Ureter (tissue), 1 donor: ENCODE measurements around the gene BEND3. TPM values are rescaled to one million over a fixed set of nuclear protein-coding genes. Genes with fewer than 3 reads are reported as not detected.
"Not testable (repeated sequence)": the region's sequence is repeated elsewhere in the genome, so short reads cannot be mapped to it uniquely, and the experiment has no call there.

Experiments
- DNase-seq: peaks from one replicate; pipeline ENCODE4 v3.0.0-alpha.2; 2020; ENCODE audit warnings: low spot score
- total RNA-seq: library from RNA; stranded (reverse); gene quantifications from one replicate; pipeline ENCODE4 v1.2.4, GENCODE V29; 2023
- donor health status: DM: yes; HTN: yes; CAD: no.

The BEND3 gene
- total RNA-seq, 1 donor from 2014 or later: 7.0 TPM

- DNase-seq: no peak
These were observed 82.2 kb downstream of the BEND3 start for GRCh38 chr6:107033126-107033525.

DNA sequence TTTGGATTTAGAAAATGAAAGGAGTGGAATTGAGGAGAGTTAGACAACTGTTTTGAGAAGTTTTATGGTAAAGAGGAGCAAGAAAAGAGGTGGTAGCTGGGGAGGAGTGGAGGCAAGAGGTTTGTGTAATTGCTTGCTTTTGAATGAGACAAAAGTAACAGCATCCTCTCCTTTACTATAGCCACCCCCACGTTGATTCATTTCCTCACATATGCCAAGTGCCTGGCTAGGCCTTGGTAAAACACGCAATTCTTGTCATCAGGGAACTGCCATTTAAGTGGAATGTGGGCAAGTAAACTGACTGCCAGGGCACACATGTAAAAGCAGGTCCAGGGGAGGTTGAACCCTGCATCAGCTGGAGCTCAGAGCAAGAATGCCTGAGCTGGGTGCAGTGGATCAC is 83.3 kb downstream of the BEND3 start:
- DNase-seq: no peak

DNA sequence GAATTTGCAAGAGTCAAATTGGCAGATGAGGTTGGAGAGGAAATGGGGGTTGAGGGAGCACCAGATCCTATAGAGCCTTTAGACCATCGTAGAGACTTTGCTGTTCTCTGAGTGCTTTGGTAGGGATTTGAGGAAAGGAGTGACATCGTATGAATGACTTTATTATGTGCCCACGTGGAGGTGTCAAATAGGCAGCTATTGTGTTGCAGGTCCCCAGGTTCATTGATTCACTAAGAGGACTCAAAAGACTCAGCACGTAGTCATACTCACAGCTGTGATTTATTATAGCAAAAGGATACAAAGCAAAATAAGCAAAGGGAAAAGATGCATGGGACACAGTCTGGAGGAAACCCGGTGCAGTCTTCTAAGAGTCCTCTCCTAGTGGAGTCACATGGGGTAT is 85.2 kb downstream of the BEND3 start:
- no peak for DNase-seq

DNA sequence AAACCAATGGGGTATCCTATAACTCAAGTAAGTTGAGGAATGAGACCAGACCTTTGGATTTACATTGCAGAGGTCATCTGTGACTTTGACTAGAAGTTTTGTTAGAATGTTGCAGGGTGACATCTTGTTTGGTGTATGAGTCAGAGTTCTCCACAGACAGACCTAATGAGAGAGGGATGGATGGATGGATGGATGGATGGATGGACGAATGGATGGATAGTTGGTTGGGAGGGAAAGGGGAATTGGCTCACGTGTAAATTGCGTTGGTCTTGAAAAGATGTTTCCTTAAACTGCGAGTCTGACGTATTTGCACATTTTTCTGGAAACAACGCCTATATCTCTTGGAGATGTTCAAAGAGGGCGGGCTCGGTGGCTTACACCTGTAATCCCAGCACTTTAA is 88.3 kb downstream of the BEND3 start:
- no peak for DNase-seq

DNA sequence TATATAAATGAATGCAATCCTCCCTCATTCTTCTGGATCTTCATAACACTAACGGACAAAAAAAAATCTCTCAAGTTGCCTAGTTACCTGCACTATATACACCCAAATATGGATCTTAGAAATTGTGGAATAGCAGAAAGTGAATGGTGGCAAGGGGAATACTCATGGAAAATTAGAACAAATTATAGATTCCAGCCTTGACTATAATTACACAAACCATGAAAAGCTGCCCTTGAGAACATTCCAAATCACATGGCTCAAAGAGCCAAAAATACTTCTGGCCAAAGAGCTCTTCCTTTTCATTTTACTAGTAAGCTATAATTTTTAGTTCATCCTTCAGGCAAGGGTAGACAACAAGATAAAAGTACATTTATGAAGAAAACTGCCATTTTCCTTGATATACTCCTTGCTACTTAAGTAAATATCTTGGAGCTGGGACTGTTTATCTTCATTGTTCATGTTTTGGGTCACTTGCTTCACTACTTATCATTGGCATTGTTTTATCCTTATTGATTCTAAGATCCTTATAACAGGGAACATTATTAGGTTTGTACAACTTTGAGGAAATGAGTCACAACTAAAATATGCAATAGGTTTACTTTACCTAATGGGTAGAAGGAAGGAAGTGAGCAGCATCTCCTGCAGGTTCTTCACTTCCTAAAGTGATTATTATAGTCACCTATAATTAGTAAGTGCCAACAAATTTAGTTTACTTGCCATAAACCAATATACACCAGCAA is 93.7 kb downstream of the BEND3 start:
- DNase-seq: no peak

- DNase-seq: no peak
These were observed 95.1 kb downstream of the BEND3 start for GRCh38 chr6:107020239-107020638.

DNA sequence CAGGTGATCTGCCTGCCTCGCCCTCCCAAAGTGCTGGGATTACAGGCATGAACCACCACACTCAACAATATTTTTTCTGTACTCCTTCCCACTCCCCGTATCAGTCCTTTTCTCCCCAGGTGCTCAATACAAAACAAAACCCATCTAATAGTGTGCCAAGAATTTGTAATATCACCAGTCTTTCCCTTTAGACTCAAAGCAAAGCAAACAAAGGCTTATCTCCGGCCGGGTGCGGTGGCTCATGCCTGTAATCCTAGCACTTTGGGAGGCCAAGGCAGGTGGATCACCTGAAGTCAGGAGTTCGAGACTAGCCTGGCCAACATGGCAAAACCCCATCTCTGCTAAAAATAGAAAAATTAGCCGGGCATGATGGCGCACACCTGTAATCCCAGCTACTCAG is 95.7 kb downstream of the BEND3 start:
- DNase-seq: not testable (repeated sequence)

- DNase-seq: no peak
These were observed 96.3 kb downstream of the BEND3 start for GRCh38 chr6:107019047-107019446.

Other genes starting within 250 kb of the BEND3 start
- gene CD24, start 140.8 kb downstream of the BEND3 start, total RNA-seq: 253 TPM
- 23.9 TPM for gene MTRES1, start 87.3 kb downstream of the BEND3 start, total RNA-seq